HG03520 (cell line): ENCODE data around the gene BTN3A1.
"Not testable (repeated sequence)": the region's sequence is repeated elsewhere in the genome, so short reads cannot be mapped to it uniquely, and the experiment has no call there.

Experiments
- ATAC-seq: cut with Tn5 transposase; IDR thresholded peaks from one replicate; pipeline ENCODE4 v1.9.1; 2021; ENCODE audit warnings: mild to moderate bottlenecking, moderate library complexity; ENCODE audit not compliant: unreplicated experiment

The BTN3A1 gene

GRCh38 chr6:26378143-26378542 is 23.9 kb upstream of the BTN3A1 start:
- not testable (repeated sequence) for ATAC-seq

GRCh38 chr6:26379292-26379691 is 22.8 kb upstream of the BTN3A1 start:
- no peak for ATAC-seq

- no peak for ATAC-seq
Observed at GRCh38 chr6:26379740-26380139, 22.3 kb upstream of the BTN3A1 start.

GRCh38 chr6:26380256-26380655 is 21.8 kb upstream of the BTN3A1 start:
- ATAC-seq: no peak

- ATAC-seq: no peak
Observed at GRCh38 chr6:26382121-26382520, 20.0 kb upstream of the BTN3A1 start.

- ATAC-seq: no peak
Observed at GRCh38 chr6:26383624-26384417, 18.3 kb upstream of the BTN3A1 start.

GRCh38 chr6:26385734-26386125 is 16.3 kb upstream of the BTN3A1 start:
- no peak for ATAC-seq

- ATAC-seq: no peak
Observed at GRCh38 chr6:26387565-26387964, 14.5 kb upstream of the BTN3A1 start.

- no peak for ATAC-seq
Observed at GRCh38 chr6:26388014-26388413, 14.1 kb upstream of the BTN3A1 start.

- no peak for ATAC-seq
Observed at GRCh38 chr6:26388441-26388840, 13.6 kb upstream of the BTN3A1 start.

GRCh38 chr6:26389349-26389894 is 12.7 kb upstream of the BTN3A1 start:
- no peak for ATAC-seq

- ATAC-seq: no peak
Observed at GRCh38 chr6:26390531-26390930, 11.5 kb upstream of the BTN3A1 start.

- ATAC-seq: no peak
Observed at GRCh38 chr6:26392932-26393636, 9.0 kb upstream of the BTN3A1 start.

GRCh38 chr6:26394289-26394688 is 7.8 kb upstream of the BTN3A1 start:
- no peak for ATAC-seq

GRCh38 chr6:26398555-26398954 is 3.5 kb upstream of the BTN3A1 start:
- ATAC-seq: no peak

GRCh38 chr6:26400626-26401025 is 1.4 kb upstream of the BTN3A1 start:
- ATAC-seq: no peak

GRCh38 chr6:26401389-26401986 is 587 bp upstream of the BTN3A1 start:
- no peak for ATAC-seq

- no peak for ATAC-seq
Observed at GRCh38 chr6:26403893-26404292, 1.8 kb downstream of the BTN3A1 start.

- no peak for ATAC-seq
Observed at GRCh38 chr6:26404546-26404945, 2.5 kb downstream of the BTN3A1 start.

- ATAC-seq: no peak
Observed at GRCh38 chr6:26408828-26409730, 7.0 kb downstream of the BTN3A1 start.

- no peak for ATAC-seq
Observed at GRCh38 chr6:26411751-26412150, 9.7 kb downstream of the BTN3A1 start.
